ENCODE measurements around the gene BCL2L15. TPM values are rescaled to one million over a fixed set of nuclear protein-coding genes. Genes with fewer than 3 reads are reported as not detected.

The BCL2L15 gene
- total RNA-seq, 4 donors from 2014 or later: 0.11 to 1.7 (median 0.78) TPM; not detected in 1

- H3K27ac ChIP-seq (replicated peaks in 1 of 4): peak overlapping the region; percentile 67 to 82 (median 75)
- no peaks in the 10 kb centered on the region for H3K9me3 ChIP-seq
- WGBS: 33% methylated on average over 6 of the region's 6 CpGs
- intact Hi-C loops (cut with DNase I): loop anchor here (5.0 kb wide), 1 partner anchor 65 kb away; the partner anchor contains the start of gene OLFML3
- peak overlapping the region in 3 of 4 donors; percentile 10 to 11 (median 11) for H3K4me3 ChIP-seq
- H3K4me1 ChIP-seq: peaks cover 12 to 20% (median 18%) of the 10 kb centered on the region in 4 donors
- no peak for TF ChIP-seq CTCF (IDR thresholded peaks at IDR 0.05)
- no peak for TF ChIP-seq EP300 (IDR thresholded peaks at IDR 0.05)
- TF ChIP-seq POLR2AphosphoS5 (IDR thresholded peaks at IDR 0.05): peak in 1 of 2 donors; percentile 46
- no peak for TF ChIP-seq POLR2A (IDR thresholded peaks at IDR 0.05; ENCODE audit: low read depth)
- H3K27me3 ChIP-seq: no peaks in the 10 kb centered on the region
- peaks cover 12 to 36% (median 31%) of the 10 kb centered on the region in 4 donors for H3K36me3 ChIP-seq
- DNase-seq (ENCODE audit: extremely low spot score): no peak
These were observed 25.4 kb upstream of the BCL2L15 start for GRCh38 chr1:113912594-113913311.

GRCh38 chr1:113905435-113905861, 18.1 kb upstream of the BCL2L15 start:
- DNase-seq (ENCODE audit: extremely low spot score): no peak
- no peaks in the 10 kb centered on the region for H3K27me3 ChIP-seq
- peaks cover 6 to 38% (median 29%) of the 10 kb centered on the region in 4 donors for H3K36me3 ChIP-seq
- intact Hi-C loops (cut with DNase I): loop anchor here (1.0 kb wide), 1 partner anchor 24 kb away; the partner anchor contains the start of gene HIPK1
- peaks cover 25 to 41% (median 31%) of the 10 kb centered on the region in 4 donors for H3K4me1 ChIP-seq
- TF ChIP-seq CTCF (IDR thresholded peaks at IDR 0.05) (no peak), POLR2AphosphoS5 (IDR thresholded peaks at IDR 0.05) (no peak), EP300 (IDR thresholded peaks at IDR 0.05) (no peak), POLR2A (IDR thresholded peaks at IDR 0.05; ENCODE audit: low read depth) (no peak)
- no peaks in the 10 kb centered on the region for H3K9me3 ChIP-seq
- peak overlapping the region; percentile 91 to 93 (median 91) for H3K27ac ChIP-seq (replicated peaks in 1 of 4)
- WGBS: 0% methylated on average over 16 of the region's 17 CpGs
- peak overlapping the region; percentile 69 to 83 (median 77) for H3K4me3 ChIP-seq

GRCh38 chr1:113904674-113905434, 17.5 kb upstream of the BCL2L15 start, which contains the start of the genes AP4B1 and DCLRE1B:
TSS of gene AP4B1 (minus strand) at chr1:113904799. CDS start at chr1:113904717, 82 bp downstream.
TSS of gene DCLRE1B (plus strand) at chr1:113905326. CDS start at chr1:113905587, 261 bp downstream.
- Histone ChIP-seq H3K4me1 (peaks cover 25 to 41% (median 31%) of the 10 kb centered on the region in 4 donors), H3K27me3 (no peaks in the 10 kb centered on the region), H3K9me3 (no peaks in the 10 kb centered on the region), H3K4me3 (peak within 1 kb of the TSS; percentile 69 to 83 (median 77)), H3K36me3 (peaks cover 6 to 38% (median 31%) of the 10 kb centered on the region in 4 donors), H3K27ac (replicated peaks in 1 of 4) (peak within 1 kb of the TSS; percentile 91 to 93 (median 91))
- TF ChIP-seq POLR2A (IDR thresholded peaks at IDR 0.05; ENCODE audit: low read depth) (peak; percentile 37), EP300 (IDR thresholded peaks at IDR 0.05) (no peak), POLR2AphosphoS5 (IDR thresholded peaks at IDR 0.05) (peak; percentile 90 to 93), CTCF (IDR thresholded peaks at IDR 0.05) (peak; percentile 68 to 80 (median 76))
- DNase-seq (ENCODE audit: extremely low spot score): peak; percentile 99
- under 1% methylated on average over 39 of the region's 67 CpGs for WGBS
- intact Hi-C loops (cut with DNase I): loop anchor here (1.0 to 5.0 kb wide), 3 partner anchors 24 to 68 kb away; partner anchors contain the start of gene HIPK1

- H3K36me3 ChIP-seq: peaks cover 6 to 43% (median 36%) of the 10 kb centered on the region in 4 donors
- TF ChIP-seq POLR2AphosphoS5 (IDR thresholded peaks at IDR 0.05) (no peak), POLR2A (IDR thresholded peaks at IDR 0.05; ENCODE audit: low read depth) (no peak), CTCF (IDR thresholded peaks at IDR 0.05) (no peak), EP300 (IDR thresholded peaks at IDR 0.05) (no peak)
- H3K9me3 ChIP-seq: no peaks in the 10 kb centered on the region
- no peaks in the 10 kb centered on the region for H3K27me3 ChIP-seq
- WGBS: 0% methylated on average over 8 of the region's 11 CpGs
- intact Hi-C loops (cut with DNase I): loop anchor here (5.0 kb wide), 2 partner anchors 43 to 67 kb away; no protein-coding TSS in a partner anchor
- peak overlapping the region; percentile 91 to 93 (median 91) for H3K27ac ChIP-seq (replicated peaks in 1 of 4)
- no peak for DNase-seq (ENCODE audit: extremely low spot score)
- peaks cover 25 to 44% (median 31%) of the 10 kb centered on the region in 4 donors for H3K4me1 ChIP-seq
- H3K4me3 ChIP-seq: peak overlapping the region; percentile 69 to 83 (median 77)
These were observed 16.9 kb upstream of the BCL2L15 start for GRCh38 chr1:113904293-113904673.

Data from esophagus muscularis mucosa (tissue), 4 donors.